ENCODE measurements around the gene CUL2.
A peak's percentile ranks its signal among the peaks of the same experiment; 100 is the strongest.
"Not testable (repeated sequence)": the region's sequence is repeated elsewhere in the genome, so short reads cannot be mapped to it uniquely, and the experiment has no call there.

CUL2 gene

GRCh38 chr10:35079763-35080162, 10.4 kb downstream of the CUL2 start:
- peak; percentile 58 for DNase-seq (ENCODE audit: low read depth)

- no peak for DNase-seq (ENCODE audit: low read depth)
Observed at GRCh38 chr10:35079265-35079664, 10.9 kb downstream of the CUL2 start.

DNA sequence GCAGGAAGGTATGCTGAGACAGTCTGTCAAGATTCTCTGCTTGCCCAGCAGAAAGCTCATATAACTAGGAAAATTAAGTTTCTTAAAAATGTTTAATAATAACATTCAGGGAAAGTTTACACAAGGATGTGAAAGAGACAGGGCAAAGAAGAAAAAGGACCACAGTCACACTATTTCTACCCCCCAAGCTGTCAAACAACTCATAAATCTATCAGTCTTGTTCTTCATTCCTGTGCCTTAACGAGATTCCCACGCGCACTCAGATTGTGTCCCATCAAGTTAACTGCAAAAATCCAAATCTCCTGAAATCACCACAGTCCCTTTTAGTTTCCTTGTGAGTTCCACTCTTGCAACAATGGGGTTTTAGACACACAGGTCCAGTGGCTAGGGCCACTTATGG, 14.9 kb downstream of the CUL2 start:
- no peak for DNase-seq (ENCODE audit: low read depth)

DNA sequence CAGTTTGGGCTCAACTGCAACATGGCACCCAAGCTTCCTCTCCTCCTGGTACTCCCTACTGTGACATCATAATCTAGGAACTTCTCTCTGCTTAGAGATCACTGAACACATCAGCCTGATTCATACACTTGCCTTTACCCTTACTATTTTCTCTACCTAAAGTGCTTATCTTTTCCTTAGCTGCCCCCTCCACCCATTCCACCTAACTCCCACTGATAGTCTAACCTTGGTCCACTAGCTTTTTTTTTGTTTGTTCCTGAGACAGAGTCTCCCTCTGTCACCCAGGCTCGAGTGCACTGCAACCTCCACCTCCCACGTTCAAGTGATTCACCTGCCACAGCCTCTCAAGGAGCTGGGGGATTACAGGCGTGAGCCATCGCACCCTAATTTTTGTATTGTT, 15.9 kb downstream of the CUL2 start:
- DNase-seq (ENCODE audit: low read depth): no peak

- no peak for DNase-seq (ENCODE audit: low read depth)
Observed at GRCh38 chr10:35070521-35070920, 19.6 kb downstream of the CUL2 start.

- no peak for DNase-seq (ENCODE audit: low read depth)
Observed at GRCh38 chr10:35063837-35064454, 26.2 kb downstream of the CUL2 start.

GRCh38 chr10:35059481-35059880, 30.7 kb downstream of the CUL2 start:
- DNase-seq (ENCODE audit: low read depth): no peak

- no peak for DNase-seq (ENCODE audit: low read depth)
Observed at GRCh38 chr10:35058686-35059085, 31.5 kb downstream of the CUL2 start.

- DNase-seq (ENCODE audit: low read depth): peak; percentile 69
Observed at GRCh38 chr10:35058134-35058533, 32.0 kb downstream of the CUL2 start.

GRCh38 chr10:35056686-35057085, 33.5 kb downstream of the CUL2 start:
- DNase-seq (ENCODE audit: low read depth): no peak

GRCh38 chr10:35056133-35056532, 34.0 kb downstream of the CUL2 start:
- no peak for DNase-seq (ENCODE audit: low read depth)

DNA sequence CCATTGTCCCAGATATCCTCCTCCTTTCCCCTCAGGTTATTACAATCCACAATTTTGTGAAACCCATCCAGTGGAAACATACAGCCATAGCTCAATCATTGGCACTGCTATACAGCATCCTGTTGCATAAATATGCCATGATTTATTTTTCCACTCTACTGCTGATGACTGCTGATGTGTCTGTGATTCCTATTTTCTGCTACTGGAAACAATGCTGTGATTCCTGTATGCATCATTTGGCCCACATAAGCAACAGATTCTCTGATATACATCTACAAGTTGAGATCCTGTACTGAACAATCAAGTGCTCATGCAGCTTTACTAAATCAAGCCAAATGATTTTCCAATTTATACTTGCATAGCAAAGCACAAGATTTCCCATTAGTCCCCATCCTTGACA, 39.6 kb downstream of the CUL2 start:
- DNase-seq (ENCODE audit: low read depth): no peak

- no peak for DNase-seq (ENCODE audit: low read depth)
Observed at GRCh38 chr10:35046074-35046473, 44.1 kb downstream of the CUL2 start.

GRCh38 chr10:35045275-35045674, 44.9 kb downstream of the CUL2 start:
- not testable (repeated sequence) for DNase-seq (ENCODE audit: low read depth)

DNA sequence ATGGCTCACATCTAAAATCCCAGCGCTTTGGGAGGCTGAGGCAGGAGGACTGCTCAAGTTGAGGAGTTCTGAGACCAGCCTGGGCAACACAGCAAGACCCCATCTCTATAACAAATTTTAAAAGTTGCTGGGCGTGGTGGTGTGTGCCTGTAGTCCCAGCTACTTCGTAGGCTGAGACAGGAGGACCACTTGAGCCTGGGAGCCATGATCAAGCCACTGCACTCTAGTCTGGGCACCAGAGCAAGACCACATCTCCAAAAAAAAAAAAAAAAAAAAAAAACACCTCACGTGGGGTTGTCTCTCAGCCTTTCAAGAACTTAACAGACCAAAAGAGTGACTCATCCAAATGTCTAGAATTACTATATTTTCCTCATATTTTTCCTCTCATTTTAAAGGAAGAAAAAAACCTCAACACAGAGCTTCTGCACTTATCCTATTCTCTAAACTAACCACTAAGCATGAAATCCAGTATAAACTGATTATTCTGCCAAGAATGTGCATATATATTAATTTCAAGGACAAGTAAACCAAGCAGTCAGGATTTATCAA, 46.3 kb downstream of the CUL2 start:
- DNase-seq (ENCODE audit: low read depth): no peak

DNA sequence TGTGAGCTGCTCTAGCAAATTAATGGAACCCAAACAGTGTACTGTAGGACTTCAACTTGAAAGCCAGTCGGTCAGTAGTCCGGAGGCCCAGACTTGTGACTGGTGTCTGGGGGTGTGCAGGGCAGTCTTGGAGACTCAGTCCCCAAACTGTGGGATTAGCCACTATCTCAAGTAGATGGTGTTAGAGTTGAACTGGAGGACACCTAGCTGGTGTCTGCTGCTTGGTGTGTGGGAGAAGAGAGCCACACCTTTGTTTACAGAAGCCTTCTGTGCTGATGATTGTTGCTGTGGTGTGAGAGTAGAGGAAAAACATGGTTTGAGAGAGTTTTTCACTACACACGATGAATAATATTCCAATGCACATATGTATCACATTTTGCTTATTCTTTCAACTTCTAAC, 47.4 kb downstream of the CUL2 start:
- DNase-seq (ENCODE audit: low read depth): no peak

DNA sequence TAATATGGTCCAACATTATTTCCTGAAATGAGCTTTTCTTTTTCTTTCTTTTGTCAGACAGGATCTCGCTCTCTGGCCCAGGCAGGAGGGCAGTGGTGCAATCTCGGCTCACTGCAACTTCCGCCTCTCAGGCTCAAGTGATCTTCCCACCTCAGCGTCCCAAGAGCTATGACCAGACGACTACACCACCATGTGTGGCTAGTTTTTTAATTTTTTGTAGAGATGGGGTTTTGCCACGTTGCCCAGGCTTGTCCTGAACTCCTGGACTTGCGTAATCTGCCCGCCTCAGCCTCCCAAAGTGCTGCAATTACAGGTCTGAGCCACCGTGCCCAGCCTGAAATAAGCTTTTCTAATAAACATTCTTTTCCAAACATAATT, 48.6 kb downstream of the CUL2 start:
- no peak for DNase-seq (ENCODE audit: low read depth)

DNA sequence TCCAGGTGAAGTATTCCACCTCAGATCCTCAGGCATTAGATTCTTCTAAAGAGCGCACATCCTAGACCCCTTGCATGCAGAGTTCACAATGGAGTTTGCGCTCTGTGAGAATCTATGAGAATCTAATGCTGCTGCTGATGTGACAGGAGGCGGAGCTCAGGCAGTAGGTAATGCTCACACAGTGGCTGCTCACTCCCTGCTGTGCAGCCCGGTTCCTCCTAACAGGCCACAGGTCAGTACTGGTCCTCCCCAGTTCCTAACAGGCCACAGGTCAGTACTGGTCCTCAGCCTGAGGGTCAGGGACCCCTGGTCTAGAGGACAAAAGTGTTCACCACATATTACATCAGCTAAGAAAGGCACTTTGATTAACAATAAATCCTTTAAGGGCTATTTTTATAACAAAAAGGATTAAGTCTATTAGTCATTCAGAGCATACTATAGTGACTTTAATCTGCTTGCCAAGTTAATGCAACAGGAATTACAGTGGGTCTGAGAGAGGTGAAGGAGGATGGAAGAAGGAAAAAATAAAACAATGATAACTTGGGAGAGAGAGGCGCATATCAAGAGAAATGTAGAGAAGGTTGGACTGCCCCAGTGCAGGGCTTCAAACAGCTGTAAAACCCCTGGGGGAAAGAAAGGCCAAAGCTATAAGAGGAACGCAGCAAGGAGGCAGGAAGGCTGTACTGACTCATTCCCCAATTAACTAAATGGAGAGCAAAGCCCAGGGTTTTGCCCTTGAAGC, 49.2 kb downstream of the CUL2 start:
- DNase-seq (ENCODE audit: low read depth): no peak

DNA sequence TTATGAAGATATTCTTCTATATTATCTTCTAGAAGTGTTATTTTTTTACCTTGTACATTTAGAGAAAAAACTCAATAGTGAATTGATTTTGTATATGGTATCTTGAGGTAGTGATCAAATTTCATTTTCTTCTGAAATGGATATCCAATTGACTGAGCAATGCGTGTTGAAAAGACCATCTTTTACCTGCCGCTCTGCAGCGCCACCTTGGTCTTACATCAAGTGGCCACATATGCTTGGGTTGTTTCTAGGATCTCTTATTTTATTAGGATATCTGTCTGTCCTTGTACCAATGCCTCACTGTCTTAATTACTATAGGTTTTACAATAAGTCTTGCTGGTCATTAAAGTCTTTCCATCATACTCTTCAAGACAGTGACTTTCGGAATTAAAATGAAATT, 53.0 kb downstream of the CUL2 start:
- no peak for DNase-seq (ENCODE audit: low read depth)

- DNase-seq (ENCODE audit: low read depth): no peak
Observed at GRCh38 chr10:35035606-35036005, 54.5 kb downstream of the CUL2 start.

DNA sequence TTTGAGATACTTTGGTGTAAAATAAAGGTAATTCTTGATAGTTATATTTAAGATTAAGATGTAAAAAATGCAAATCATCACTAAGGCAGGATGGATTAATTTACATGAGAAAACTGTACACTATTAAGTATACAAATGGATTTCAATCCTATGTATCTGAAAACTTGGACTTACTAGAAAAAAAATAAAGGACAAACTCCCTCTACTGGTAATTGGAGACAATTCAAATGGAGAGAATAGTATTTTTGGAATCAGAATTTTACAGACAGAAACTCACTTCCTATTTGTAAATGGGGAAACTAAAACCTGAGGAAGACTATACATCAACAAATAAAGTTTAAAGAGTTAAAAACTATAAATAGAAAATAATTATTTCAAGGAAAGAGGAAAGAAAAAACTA, 62.6 kb downstream of the CUL2 start:
- no peak for DNase-seq (ENCODE audit: low read depth)

- DNase-seq (ENCODE audit: low read depth): no peak
Observed at GRCh38 chr10:35025916-35026315, 64.2 kb downstream of the CUL2 start.

GRCh38 chr10:35020481-35020880, 69.7 kb downstream of the CUL2 start:
- no peak for DNase-seq (ENCODE audit: low read depth)
